ENCODE results near the gene RHBG.

DNA sequence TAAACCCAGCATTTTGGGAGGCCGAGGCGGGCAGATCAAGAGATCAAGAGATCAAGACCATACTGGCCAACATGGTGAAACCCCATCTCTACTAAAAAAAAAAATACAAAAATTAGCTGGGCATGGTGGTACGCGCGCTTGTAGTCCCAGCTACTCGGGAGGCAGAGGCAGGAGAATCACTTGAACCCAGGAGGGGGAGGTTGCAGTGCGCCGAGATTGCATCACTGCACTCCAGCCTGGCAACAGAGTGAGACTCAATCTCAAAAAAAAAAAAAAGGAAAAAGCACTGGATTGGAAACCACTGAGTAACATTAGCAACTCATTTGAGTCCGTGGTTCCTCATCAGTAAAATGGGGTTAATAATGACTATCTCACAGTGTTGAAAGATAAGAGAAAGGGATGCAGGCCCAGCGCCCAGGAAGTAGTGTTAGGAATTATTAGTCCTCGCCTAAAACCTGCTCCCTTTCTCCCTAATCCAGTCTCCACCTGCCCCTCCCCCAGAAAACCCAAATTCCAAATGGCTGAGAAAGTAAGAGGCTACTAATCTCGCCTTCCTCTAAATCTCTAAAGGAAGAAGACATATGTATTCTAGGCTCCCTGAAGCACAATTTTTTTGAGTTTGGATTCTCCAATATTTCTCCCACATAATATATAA, 49.5 kb downstream of the RHBG start:
- TF ChIP-seq POLR2A (IDR thresholded peaks at IDR 0.05) (no peak), POLR2AphosphoS5 (IDR thresholded peaks at IDR 0.05) (no peak)
- TF ChIP-seq, protein P1, sequence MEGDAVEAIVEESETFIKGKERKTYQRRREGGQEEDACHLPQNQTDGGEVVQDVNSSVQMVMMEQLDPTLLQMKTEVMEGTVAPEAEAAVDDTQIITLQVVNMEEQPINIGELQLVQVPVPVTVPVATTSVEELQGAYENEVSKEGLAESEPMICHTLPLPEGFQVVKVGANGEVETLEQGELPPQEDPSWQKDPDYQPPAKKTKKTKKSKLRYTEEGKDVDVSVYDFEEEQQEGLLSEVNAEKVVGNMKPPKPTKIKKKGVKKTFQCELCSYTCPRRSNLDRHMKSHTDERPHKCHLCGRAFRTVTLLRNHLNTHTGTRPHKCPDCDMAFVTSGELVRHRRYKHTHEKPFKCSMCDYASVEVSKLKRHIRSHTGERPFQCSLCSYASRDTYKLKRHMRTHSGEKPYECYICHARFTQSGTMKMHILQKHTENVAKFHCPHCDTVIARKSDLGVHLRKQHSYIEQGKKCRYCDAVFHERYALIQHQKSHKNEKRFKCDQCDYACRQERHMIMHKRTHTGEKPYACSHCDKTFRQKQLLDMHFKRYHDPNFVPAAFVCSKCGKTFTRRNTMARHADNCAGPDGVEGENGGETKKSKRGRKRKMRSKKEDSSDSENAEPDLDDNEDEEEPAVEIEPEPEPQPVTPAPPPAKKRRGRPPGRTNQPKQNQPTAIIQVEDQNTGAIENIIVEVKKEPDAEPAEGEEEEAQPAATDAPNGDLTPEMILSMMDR (IDR thresholded peaks at IDR 0.05) = no peak

All from prostate gland (tissue), 2 donors.